GM19023 (cell line): ENCODE data around the gene CYP8B1.

ENCODE experiments used
- ATAC-seq: cut with Tn5 transposase; IDR thresholded peaks from one replicate; pipeline ENCODE4 v1.9.1; 2021; ENCODE audit warnings: mild to moderate bottlenecking, moderate library complexity; ENCODE audit not compliant: unreplicated experiment

The CYP8B1 gene, protein sequence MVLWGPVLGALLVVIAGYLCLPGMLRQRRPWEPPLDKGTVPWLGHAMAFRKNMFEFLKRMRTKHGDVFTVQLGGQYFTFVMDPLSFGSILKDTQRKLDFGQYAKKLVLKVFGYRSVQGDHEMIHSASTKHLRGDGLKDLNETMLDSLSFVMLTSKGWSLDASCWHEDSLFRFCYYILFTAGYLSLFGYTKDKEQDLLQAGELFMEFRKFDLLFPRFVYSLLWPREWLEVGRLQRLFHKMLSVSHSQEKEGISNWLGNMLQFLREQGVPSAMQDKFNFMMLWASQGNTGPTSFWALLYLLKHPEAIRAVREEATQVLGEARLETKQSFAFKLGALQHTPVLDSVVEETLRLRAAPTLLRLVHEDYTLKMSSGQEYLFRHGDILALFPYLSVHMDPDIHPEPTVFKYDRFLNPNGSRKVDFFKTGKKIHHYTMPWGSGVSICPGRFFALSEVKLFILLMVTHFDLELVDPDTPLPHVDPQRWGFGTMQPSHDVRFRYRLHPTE

DNA sequence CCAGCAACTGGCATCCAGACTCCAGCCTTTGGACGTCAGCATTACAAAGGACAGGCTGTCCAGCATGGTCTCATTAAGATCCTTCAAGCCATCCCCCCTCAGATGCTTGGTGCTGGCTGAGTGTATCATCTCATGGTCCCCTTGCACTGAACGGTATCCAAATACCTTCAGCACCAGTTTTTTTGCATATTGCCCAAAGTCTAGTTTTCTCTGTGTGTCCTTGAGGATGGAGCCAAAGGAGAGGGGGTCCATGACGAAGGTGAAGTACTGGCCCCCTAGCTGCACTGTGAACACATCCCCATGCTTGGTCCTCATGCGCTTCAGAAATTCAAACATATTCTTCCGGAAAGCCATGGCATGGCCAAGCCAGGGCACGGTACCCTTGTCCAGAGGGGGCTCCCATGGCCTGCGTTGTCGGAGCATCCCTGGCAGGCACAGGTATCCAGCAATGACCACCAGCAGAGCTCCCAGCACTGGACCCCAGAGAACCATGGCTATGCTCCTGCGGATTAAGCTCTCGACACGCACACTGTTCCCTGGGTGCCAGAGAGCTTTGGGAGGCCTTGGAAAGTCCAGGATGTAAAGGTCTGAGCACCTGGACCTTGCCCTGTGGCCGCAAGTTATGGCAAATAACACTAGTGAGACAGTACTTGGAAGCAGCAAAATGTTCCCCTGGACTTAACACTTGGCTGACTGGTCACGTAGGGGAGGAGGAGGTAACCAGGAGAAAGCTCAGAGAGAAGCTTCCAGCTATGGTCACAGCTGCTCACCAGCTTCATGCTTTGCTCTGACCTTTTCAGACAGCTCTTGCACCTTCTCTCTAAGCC lies at the start of gene CYP8B1:
Gene CYP8B1, minus strand, starts transcription at position 555 of the 827 bp plus-strand sequence. Its CDS starts 63 bp downstream, at position 492.
- no peak for ATAC-seq

GRCh38 chr3:42923606-42924005 lies 47.9 kb upstream of the CYP8B1 start:
- no peak for ATAC-seq

DNA sequence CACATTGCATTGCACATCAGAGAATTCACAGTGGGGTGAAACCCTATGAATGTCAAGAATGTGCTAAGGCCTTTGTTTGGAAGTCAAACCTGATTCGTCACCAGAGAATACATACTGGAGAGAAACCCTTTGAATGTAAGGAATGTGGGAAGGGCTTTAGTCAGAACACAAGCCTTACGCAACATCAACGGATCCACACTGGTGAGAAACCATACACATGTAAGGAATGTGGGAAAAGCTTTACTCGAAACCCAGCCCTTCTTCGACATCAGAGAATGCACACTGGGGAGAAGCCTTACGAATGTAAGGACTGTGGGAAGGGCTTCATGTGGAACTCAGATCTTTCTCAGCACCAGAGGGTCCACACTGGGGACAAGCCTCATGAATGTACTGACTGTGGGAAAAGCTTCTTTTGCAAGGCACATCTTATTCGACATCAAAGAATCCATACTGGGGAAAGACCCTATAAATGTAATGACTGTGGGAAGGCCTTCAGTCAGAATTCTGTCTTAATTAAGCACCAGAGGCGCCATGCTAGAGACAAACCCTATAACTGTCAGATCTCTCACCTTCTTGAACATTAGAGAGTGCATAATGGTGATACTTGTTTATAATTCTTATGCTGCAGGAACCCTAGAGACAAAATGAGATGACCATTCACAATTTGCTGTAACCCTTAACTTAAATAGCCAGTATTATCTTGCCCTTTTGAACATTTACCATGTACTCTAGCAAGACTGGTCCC lies 39.3 kb upstream of the CYP8B1 start:
- ATAC-seq = no peak

DNA sequence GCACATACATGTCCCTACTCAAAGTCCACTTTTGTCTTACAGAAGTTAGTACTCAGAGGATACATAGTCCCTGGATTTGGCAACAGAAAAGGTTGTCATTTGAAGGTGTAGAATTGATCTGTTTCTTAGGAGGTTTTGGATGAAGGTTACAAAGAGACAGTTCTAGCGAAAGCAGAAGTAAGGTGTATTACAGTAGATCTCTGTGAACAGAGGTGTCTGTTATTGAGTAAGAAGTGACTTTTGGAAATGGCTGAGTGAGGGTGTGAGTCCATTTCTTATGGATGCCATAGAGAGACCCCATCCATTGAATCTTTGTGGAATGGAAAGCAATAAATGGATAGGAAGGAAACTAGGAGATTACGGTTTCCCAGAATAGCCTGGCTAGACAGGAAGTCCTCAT lies 35.9 kb upstream of the CYP8B1 start:
- ATAC-seq = no peak

- no peak for ATAC-seq
These were observed 33.0 kb upstream of the CYP8B1 start for GRCh38 chr3:42908675-42909074.

DNA sequence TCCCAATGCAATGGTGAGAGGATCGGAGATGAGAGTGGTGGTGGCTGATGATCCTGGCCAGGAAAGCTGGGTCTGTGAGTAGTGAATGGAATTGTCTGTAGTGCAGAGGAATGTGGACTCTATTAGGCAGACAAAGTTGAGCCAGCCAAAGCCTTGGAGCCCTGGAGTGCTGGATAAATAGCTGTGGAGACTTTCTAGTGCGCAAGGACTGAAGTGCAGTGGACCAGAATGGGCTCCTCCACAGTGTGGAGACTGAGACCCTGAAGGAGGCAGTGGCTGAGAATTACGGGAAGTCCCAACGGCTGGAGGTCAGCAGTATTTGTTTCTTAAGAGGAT lies 31.1 kb upstream of the CYP8B1 start:
- ATAC-seq = no peak

DNA sequence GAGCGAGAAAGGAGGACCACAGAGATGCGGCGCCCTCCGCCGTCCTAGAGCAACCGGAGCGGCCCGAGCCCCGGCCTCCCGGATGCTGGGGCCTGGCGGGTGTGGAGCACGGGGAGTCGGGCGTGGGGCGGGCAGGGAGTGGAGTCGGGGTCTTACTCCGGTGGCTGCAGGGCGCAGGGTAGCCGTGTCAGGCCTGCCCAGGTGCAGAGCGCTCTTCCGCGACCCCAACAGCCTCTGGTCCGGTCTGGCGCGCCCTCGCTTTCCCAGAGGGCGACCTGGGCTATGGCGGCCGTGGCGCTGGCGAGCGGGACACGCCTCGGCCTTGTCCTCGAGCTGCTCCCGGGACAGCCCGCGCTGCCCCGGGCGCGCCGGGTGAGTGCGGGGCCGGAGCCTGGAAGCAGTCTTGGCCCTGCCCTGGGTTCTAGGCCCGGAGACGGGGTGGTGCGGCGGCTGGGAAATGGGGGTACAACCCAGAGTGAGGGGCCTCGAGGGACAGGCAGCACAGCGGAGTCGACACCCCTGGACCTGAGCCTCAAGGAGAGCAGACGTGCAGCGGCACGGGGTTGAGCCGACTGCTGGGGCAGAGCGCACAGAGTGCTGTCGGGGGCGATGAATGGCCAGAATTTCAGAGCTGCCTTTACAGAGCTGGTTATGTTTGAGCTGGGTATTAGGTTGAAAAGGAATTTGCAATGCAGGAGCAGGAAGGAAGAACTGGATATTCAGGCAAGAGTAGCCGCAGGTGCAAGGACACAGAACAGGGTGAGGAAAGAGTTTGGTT lies 30.6 kb upstream of the CYP8B1 start, which contains the start of gene ZNF662:
Gene ZNF662, plus strand, starts transcription at position 73 of the 778 bp plus-strand sequence. CDS start 1,973 bp downstream, outside the sequence.
- no peak for ATAC-seq

- ATAC-seq = no peak
These were observed 30.0 kb upstream of the CYP8B1 start for GRCh38 chr3:42905740-42906069.

- ATAC-seq = no peak
These were observed 28.4 kb upstream of the CYP8B1 start for GRCh38 chr3:42904076-42904475.

GRCh38 chr3:42902257-42902656 lies 26.6 kb upstream of the CYP8B1 start:
- no peak for ATAC-seq

DNA sequence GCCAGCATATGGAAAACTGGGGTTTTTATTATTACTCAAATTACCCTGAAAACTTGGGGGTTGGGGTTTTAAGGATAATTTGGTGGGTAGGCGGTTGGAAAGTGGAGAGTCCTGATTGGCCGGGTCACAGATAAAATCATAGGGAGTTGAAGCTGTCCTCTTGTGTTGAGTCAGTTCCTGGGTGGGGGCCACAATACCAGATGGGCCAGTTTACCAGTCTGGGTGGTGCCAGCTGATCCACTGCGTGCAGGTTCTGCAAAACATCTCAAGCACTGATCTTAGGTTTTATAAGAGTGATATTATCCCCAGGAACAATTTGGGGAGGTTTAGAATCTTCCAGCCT lies 25.4 kb upstream of the CYP8B1 start:
- no peak for ATAC-seq

DNA sequence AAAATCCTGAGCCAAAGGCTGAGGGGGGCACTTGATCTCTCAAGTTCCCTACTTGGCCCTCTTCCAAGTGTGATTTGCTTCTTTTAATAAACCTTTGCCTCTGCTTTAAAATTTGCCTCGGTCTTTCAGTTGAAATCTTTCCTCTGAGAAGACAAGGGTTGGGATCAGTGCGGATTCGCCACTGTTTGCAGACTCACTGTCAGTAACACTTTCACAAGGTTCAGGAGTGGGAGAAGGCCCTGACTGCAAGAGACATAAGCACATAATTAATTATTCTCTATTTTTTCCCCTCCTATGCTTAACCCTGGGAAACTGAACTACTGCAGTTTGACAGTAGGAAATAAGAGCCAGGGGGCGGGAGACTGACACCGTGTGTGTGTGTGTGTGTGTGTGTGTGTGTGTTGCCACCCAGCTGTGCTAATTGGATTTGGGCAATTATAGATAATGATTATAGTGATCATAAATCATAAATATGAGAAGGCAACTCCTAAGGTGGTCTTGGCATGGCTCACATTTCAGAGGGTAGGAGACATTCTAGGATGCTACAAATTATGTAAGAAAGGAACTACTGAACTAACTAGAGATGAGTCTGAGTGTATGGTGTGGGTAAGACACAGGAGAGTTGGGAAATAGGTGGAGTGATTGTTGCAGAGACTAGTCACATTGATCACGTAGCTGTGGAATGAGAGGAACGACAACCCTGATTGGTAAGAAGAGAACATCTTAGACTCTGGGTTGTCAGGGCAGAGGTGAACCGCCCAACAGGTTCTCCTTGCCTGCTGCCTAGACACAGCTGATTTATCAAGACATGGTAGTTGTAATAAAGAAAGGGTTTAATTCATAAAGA lies 24.8 kb upstream of the CYP8B1 start:
- no peak for ATAC-seq

- ATAC-seq = no peak
These were observed 23.4 kb upstream of the CYP8B1 start for GRCh38 chr3:42898896-42899675.

GRCh38 chr3:42895580-42895868 lies 19.8 kb upstream of the CYP8B1 start:
- no peak for ATAC-seq

DNA sequence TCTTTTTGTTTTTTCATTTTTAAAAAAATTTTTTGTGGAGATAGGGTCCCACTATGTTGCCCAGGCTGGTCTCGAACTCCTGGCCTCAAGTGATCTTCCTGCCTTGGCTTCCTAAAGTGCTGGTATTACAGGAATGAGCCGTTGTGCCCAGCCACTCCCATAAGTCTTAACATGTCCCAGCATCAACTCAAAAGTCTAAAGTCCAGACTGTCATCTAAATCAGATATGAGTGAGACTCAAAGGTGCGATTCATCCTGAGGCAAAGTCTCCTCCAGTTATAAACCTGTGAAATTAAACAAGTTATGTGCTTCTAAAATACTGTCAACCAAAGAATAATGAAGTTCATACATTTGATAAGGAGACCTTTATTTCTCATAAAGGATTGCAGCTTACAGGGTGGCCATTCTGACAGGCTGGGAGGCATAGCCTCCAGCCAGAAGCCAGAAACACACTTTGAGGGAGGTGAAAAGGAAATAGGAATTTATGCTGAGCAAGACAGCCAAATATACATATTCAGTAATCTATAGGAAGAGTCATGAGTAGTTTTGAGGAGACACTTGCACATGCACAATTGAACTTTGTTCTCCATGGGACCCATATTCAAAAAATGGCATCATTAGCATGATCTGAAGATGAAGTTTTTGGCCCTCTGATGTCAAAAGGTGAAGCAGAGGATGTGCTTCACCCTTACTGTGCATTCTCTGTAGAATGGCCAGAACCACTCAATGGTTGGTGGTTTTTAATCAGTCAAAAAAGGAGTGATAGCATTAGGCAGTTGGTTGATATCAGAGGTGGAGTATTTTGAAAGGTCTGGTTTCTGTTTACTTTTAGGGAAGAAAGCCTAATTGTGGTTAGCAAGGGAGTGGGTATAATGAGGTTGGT lies 19.3 kb upstream of the CYP8B1 start:
- ATAC-seq = no peak

DNA sequence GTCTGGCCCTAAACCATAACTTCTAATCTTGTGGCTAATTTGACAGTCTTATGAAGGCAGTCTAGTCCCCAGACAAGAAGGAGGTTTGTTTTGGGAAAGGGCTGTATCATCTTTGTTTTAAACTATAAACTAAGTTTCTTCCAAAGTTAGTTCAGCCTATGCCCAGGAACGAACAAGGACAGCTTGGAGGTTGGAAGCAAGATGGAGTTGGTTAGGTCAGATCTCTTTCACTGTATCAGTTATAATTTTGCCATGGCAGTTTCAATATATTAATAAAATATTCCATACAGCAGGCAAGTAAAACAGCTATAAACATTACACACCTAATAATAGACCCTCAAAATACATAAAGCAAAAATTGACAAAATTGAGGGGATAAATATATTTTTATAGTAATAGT lies 17.1 kb upstream of the CYP8B1 start:
- no peak for ATAC-seq

DNA sequence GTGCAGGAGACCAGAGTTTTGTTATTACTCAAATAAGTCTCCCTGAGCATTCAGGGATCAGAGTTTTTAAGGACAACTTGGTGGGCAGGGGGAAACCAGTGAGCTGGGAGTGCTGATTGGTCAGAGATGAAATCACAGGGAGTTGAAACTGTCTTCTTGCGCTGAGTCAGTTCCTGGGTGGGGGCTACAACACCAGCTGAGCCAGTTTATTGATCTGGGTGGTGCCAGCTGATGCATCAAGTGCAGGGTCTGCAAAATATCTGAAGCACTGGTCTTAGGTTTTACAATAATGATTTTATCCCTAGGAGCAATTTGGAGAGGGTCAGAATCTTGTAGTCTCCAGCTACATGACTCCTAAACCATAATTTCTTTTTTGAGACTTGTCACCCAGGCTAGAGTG lies 16.5 kb upstream of the CYP8B1 start:
- no peak for ATAC-seq

GRCh38 chr3:42891042-42891441 lies 15.4 kb upstream of the CYP8B1 start:
- ATAC-seq = no peak
